GM19438 (cell line): ENCODE results near the gene UGT1A1.

ENCODE experiments used
- ATAC-seq: cut with Tn5 transposase; IDR thresholded peaks from one replicate; pipeline ENCODE4 v1.9.1; 2021; ENCODE audit warnings: low read depth; ENCODE audit not compliant: unreplicated experiment

The UGT1A1 gene

DNA sequence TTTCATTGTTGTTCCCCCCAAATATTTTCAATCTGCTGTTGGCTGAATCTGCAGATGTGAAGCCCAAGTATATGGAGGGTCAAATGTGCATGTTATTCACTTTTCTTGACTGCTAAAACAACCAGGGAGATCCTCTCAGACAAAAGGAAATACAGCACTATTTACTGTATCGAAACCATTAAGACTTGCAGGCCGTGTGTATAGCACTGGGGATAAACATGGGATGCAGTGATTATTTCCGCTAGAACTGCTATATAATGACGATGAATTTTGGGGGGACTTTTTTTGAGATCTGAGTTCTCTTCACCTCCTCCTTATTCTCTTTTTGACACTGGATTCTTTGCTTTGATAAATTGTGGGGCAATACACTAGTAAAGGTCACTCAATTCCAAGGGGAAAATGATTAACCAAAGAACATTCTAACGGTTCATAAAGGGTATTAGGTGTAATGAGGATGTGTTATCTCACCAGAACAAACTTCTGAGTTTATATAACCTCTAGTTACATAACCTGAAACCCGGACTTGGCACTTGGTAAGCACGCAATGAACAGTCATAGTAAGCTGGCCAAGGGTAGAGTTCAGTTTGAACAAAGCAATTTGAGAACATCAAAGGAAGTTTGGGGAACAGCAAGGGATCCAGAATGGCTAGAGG lies 3.5 kb upstream of the UGT1A1 start:
- no peak for ATAC-seq

GRCh38 chr2:233758141-233758540 lies 1.9 kb upstream of the UGT1A1 start:
- ATAC-seq, result no peak

- ATAC-seq, result no peak
Measured at GRCh38 chr2:233758849-233759248, 1.2 kb upstream of the UGT1A1 start.

GRCh38 chr2:233761040-233761769 lies 1.1 kb downstream of the UGT1A1 start:
- no peak for ATAC-seq

- ATAC-seq, result no peak
Measured at GRCh38 chr2:233764264-233764663, 4.2 kb downstream of the UGT1A1 start.

GRCh38 chr2:233764761-233765160 lies 4.7 kb downstream of the UGT1A1 start:
- no peak for ATAC-seq

DNA sequence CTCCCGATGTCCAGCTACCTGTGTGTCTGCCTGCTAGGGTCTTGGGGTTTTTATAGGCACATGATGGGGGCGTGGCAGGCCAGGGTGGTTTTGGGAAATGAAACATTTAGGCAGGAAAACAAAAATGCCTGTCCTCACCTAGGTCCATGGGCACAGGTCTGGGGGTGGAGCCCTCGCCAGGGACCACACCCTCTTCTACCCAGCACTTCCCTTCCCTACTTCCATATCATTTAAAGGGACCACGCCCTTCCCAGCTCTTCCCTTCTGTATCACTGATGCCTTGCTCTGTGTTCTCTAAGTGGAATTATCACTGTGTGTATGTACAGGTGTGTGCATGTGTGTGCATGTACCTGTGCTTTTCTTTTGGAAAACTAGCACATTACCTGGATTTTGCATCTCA lies 6.3 kb downstream of the UGT1A1 start:
- no peak for ATAC-seq

GRCh38 chr2:233768076-233768475 lies 8.0 kb downstream of the UGT1A1 start:
- no peak for ATAC-seq

GRCh38 chr2:233769260-233769659 lies 9.2 kb downstream of the UGT1A1 start:
- no peak for ATAC-seq

GRCh38 chr2:233772153-233772552 lies 12.1 kb downstream of the UGT1A1 start:
- ATAC-seq, result no peak

- no peak for ATAC-seq
Measured at GRCh38 chr2:233772583-233772982, 12.5 kb downstream of the UGT1A1 start.

- ATAC-seq, result no peak
Measured at GRCh38 chr2:233773854-233774253, 13.8 kb downstream of the UGT1A1 start.

- no peak for ATAC-seq
Measured at GRCh38 chr2:233775414-233775813, 15.3 kb downstream of the UGT1A1 start.

DNA sequence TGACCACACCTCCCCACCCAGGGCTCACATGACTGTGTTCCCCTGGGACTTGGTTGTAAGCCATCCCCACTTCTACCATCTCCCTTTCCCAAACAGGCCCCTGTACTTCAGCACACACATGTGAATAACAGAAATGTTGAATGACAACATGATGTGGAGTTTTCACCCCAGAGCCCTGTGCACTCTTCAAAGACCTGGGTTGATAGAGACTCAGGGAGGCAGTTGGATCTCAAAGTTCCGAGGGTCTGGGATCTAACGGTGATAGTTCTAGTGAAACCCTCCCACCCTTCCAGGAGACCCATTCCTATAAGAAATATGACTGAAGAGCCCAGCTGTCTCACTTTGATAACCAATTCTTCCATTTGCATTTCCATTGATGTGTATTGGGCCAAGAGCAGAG lies 18.0 kb downstream of the UGT1A1 start, which contains the start of gene MROH2A:
Gene MROH2A (plus strand): TSS at position 301 of the 400 bp plus-strand sequence. CDS start 1,029 bp downstream, outside the sequence.
- ATAC-seq, result no peak

DNA sequence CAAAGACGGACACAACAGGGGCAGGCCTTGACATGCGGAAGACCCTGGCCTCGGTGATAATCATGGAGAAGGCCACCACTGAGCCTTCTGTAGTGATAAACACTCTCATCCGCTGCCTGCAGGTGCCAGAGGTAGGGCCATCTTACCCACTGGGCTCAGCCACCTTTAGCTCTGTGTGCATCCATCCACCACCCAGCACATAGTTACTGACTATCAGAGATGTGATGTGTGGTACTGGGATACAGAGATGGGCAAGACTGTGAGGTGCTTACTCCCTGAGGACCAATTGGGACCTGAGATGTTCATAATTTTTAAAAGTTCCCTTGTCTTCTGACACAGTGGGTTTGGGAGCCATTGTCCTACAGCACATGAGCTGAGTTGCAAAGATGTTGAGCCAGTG lies 19.7 kb downstream of the UGT1A1 start:
- ATAC-seq, result no peak

GRCh38 chr2:233780771-233781170 lies 20.7 kb downstream of the UGT1A1 start:
- ATAC-seq, result no peak

DNA sequence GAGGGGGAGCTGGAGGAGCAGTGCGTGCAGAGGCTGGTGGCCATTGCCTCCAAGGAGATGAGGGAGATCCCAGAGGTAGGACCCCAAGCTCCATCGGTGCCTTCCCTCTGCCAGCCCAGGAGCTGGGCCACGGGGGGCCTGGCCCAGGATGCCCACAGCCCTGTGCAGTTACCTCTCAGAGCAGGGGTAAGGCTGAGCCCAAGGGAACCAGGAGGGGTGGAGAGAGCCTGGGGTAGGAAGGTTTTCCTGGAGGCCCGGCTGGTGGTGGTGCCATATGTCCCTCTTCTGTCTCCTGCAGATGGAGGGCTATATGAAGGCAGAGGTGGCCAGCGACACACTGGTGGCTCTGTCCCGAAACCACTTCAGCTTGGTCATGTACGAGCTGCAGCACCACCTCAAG lies 29.5 kb downstream of the UGT1A1 start:
- no peak for ATAC-seq

DNA sequence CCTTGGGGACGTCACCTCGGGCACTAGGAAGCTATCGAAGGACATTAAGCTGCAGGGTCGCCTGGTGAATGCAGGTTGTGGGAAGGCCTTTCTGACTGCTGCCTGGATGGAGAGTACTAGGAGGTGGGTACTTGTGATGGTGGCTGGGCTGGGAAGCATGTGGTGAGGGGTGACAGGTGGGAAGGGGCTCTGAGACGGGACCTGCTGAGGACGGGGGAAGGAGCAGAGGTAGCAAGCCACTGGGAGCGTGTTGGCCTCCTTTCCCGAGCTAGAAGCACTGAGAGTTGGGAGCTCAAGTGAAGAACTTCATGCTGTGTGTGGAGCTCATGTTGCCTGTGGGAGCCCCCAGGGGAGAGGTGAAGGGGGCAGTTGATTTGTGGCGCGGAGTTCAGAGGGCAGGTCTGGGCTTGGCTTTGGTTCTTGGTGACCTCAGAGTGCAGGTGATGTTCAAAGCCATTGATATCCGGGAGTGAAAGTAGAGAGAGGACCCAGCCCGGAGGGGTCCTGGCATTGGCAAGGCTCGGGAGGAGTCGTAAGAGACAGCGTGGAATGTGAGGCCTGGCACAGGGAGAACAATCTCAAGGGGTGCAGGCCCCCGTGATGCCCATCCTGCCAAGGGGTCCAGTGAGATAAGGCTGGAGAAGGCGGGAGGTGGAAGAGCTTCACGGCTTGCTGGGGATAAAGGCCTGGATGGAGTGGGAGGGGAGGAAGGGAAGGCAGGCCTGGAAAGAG lies 31.2 kb downstream of the UGT1A1 start:
- ATAC-seq, result no peak

GRCh38 chr2:233791883-233792329 lies 31.8 kb downstream of the UGT1A1 start:
- no peak for ATAC-seq

DNA sequence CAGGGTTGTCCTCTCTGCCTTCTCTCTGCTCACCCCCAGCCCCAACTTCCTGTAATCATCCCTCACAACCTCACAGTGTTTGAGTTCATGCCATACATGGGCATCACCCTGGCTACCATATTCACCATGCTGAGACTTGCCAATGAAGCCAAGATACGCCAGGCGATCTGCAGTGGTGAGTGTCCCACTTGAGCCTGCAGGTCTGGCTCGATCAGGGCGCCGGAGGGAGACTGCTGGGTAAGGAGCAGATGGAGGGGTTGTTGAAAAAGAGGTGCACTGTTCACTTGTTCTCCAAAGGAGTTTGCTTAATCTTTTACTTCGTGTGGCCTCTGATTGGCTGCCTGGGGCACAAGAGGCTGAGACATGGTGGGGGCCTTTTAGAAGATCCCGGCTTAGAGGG lies 32.6 kb downstream of the UGT1A1 start:
- no peak for ATAC-seq

GRCh38 chr2:233793465-233794127 lies 33.5 kb downstream of the UGT1A1 start:
- ATAC-seq, result no peak
